AG04450 (cell line): ENCODE measurements around the gene WIF1. TPM values are rescaled to one million over a fixed set of nuclear protein-coding genes. Genes with fewer than 3 reads are reported as not detected.

ENCODE experiments used
- CTCF ChIA-PET: fragments of 300-600, 350-600 bp; formaldehyde crosslinking; extraction: SDS; loops from one replicate; lab custom pipeline; 2022; ENCODE audit warnings: antibody characterized with exemption, inconsistent platforms; lab: Charles Lee
- POLR2A ChIA-PET: fragments of 350-600 bp; formaldehyde crosslinking; extraction: SDS; loops from one replicate; lab custom pipeline; 2021; ENCODE audit warnings: antibody characterized with exemption, inconsistent platforms; lab: Yijun Ruan, JAX
- DNase-seq: peaks from one replicate; pipeline ENCODE4 v3.0.0-alpha.2; 2011; ENCODE audit warnings: low read depth, low spot score
- H3K27ac ChIP-seq: one replicate; pipeline ENCODE4 v1.5.1; 2012; ENCODE audit warnings: low read depth, low read length, control low read depth
- H3K27me3 ChIP-seq: one replicate; pipeline ENCODE4 v1.6.0; 2012; ENCODE audit warnings: low read length; ENCODE audit not compliant: control insufficient read depth, insufficient read depth
- H3K4me3 ChIP-seq: 2 replicates; pipeline ENCODE4 v1.5.1; 2011; ENCODE audit warnings: mild to moderate bottlenecking, low read depth, low read length, control low read depth
- H3K9me3 ChIP-seq: 2 replicates; pipeline ENCODE4 v1.5.1; 2012; ENCODE audit warnings: low read length; ENCODE audit not compliant: control insufficient read depth, insufficient read depth
- polyA plus RNA-seq: library from polyadenylated mRNA; depleted of rRNA; stranded (reverse); fragments of >200 nt; gene quantifications from 2 replicates; pipeline ENCODE4 v1.2.3, GENCODE V29; 2011
- TF ChIP-seq, protein P1 (sequence below): IDR thresholded peaks from 2 replicates; pipeline ENCODE4 v1.5.1; 2011; ENCODE audit warnings: low read depth, low read length, control low read depth, inconsistent platforms

The WIF1 gene
- polyA plus RNA-seq, 1 experiment: not detected

DNA sequence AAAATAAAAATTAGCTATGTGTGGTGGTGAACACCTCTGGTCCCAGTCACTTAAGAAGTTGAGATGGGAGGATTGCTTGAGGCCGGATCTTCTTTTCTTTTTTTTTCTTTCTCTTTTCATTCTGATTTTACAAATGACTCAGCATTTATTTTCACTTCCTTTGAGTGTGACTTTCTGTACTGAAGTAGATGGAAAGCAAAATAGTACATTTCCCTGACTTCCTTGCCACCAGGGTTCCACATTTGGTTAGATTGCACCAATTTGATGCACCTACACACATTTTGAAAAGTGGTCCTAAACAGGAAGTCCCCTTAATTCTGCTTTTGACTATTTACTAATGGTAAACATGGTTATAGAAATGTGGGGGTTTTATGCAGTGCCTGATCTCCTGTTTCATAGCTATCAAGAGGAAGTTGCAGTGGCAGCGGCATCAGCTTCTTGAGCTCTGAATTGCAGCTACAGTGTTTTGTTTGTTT lies 35.3 kb upstream of the WIF1 start:
- POLR2A ChIA-PET: no interaction called here
- Histone ChIP-seq H3K27ac (no peak overlapping the region), H3K9me3 (no peaks in the 10 kb centered on the region), H3K27me3 (peaks cover 7% of the 10 kb centered on the region), H3K4me3 (no peak overlapping the region)
- TF ChIP-seq, protein P1, sequence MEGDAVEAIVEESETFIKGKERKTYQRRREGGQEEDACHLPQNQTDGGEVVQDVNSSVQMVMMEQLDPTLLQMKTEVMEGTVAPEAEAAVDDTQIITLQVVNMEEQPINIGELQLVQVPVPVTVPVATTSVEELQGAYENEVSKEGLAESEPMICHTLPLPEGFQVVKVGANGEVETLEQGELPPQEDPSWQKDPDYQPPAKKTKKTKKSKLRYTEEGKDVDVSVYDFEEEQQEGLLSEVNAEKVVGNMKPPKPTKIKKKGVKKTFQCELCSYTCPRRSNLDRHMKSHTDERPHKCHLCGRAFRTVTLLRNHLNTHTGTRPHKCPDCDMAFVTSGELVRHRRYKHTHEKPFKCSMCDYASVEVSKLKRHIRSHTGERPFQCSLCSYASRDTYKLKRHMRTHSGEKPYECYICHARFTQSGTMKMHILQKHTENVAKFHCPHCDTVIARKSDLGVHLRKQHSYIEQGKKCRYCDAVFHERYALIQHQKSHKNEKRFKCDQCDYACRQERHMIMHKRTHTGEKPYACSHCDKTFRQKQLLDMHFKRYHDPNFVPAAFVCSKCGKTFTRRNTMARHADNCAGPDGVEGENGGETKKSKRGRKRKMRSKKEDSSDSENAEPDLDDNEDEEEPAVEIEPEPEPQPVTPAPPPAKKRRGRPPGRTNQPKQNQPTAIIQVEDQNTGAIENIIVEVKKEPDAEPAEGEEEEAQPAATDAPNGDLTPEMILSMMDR: no peak
- CTCF ChIA-PET: interaction anchor here (1.7 kb wide), 1 partner anchor 76 kb away, joined by 4 read pairs; no protein-coding TSS in a partner anchor
- DNase-seq: no peak

DNA sequence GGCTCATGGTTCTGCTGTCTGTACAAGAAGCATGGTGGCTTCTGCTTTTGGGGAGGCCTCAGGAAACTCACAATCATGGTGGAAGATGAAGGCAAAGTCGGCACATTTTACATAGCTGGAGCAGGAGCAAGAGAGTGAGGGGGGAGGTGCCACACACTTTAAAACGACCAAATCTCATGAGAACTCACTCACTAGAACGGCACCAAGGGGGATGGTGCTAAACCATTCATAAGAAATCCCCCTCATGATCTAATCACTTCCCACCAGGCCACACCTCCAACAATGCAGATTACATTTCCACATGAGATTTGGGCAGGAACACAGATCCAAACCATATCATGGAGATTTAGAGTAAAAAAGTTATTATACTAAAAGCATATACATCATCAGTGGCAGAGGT lies 34.7 kb upstream of the WIF1 start:
- no peak for DNase-seq
- ChIA-PET CTCF (interaction anchor here (0.6 kb wide), 1 partner anchor 1703 kb away, joined by 6 read pairs; no protein-coding TSS in a partner anchor), POLR2A (no interaction called here)
- Histone ChIP-seq H3K4me3 (no peak overlapping the region), H3K27me3 (peaks cover 7% of the 10 kb centered on the region), H3K9me3 (no peaks in the 10 kb centered on the region), H3K27ac (no peak overlapping the region)
- TF ChIP-seq, protein P1: no peak

DNA sequence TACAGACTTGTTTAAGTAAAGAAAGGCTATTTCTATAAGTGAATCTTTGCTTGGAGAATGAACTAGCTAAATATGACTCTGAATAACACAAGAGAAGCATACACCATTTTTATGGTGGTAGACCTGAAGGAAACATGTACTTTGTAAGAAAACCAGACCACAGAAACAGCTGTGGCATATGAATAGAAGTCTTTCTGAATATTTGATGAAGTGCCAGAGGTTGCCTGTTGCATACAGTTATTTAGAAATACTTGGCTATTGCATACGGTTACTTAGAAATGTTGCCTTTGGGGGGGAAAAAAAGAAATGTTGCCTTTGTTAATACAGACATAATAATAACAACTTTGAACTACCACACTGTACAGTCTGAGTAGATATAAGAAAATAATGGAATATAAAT lies 31.5 kb upstream of the WIF1 start:
- Histone ChIP-seq H3K9me3 (no peaks in the 10 kb centered on the region), H3K27me3 (peaks cover 10% of the 10 kb centered on the region), H3K4me3 (no peak overlapping the region), H3K27ac (no peak overlapping the region)
- ChIA-PET CTCF (no interaction called here), POLR2A (no interaction called here)
- TF ChIP-seq, protein P1: no peak
- DNase-seq: no peak

DNA sequence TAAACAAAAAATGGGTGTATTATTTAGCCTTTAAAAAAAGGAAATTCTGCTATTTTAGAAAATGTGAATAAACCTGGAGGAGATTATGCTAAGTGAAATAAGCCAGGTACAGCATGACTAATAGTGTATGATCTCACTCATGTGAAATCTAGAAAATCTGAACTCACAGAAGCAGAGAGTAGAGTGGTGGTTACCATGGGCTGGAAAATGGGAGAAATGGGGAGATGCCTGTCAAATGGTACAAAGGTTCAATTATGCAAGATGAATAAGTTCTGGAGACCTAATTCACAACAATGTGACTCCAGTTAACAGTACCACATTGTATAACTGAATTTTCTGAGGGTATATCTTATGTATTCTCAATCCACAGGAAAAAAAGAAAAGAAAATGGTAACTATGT lies 30.9 kb upstream of the WIF1 start:
- Histone ChIP-seq H3K27ac (no peak overlapping the region), H3K27me3 (peaks cover 14% of the 10 kb centered on the region), H3K9me3 (no peaks in the 10 kb centered on the region), H3K4me3 (no peak overlapping the region)
- ChIA-PET CTCF (no interaction called here), POLR2A (no interaction called here)
- no peak for DNase-seq
- TF ChIP-seq, protein P1: no peak

- Histone ChIP-seq H3K27me3 (peaks cover 17% of the 10 kb centered on the region), H3K27ac (no peak overlapping the region), H3K9me3 (no peaks in the 10 kb centered on the region), H3K4me3 (no peak overlapping the region)
- ChIA-PET CTCF (no interaction called here), POLR2A (no interaction called here)
- DNase-seq: no peak
- TF ChIP-seq, protein P1: no peak
Observed at GRCh38 chr12:65147312-65147905, 26.3 kb upstream of the WIF1 start.
